Measurements from ENCODE around the gene KMT5B. TPM values are rescaled to one million over a fixed set of nuclear protein-coding genes. Genes with fewer than 3 reads are reported as not detected.

Gene KMT5B
- total RNA-seq, 1 donor from 2014 or later: 39.7 TPM

- Histone ChIP-seq H3K9me3 (ENCODE audit: control insufficient read depth in 3 of 3, low read length in 3 of 3) (no peaks in the 10 kb centered on the region), H3K9ac (ENCODE audit: low read depth in 1 of 3, low read length in 3 of 3) (no peak overlapping the region), H3K36me3 (ENCODE audit: control insufficient read depth in 3 of 3, insufficient read depth in 3 of 3, low read length in 3 of 3) (no peaks in the 10 kb centered on the region), H3K4me3 (ENCODE audit: low read length in 3 of 3) (no peak overlapping the region), H3K27ac (ENCODE audit: low read depth, low read length) (no peak overlapping the region), H3K4me1 (ENCODE audit: control insufficient read depth in 3 of 3, insufficient read depth in 3 of 3, low read length in 3 of 3) (peaks cover 0 to 7% (median 0%) of the 10 kb centered on the region in 3 donors), H3K27me3 (ENCODE audit: control insufficient read depth in 3 of 3, insufficient read depth in 3 of 3, low read length in 3 of 3) (peaks cover 0 to 4% (median 0%) of the 10 kb centered on the region in 3 donors)
Observed at GRCh38 chr11:68221406-68221805, 8.3 kb upstream of the KMT5B start.

GRCh38 chr11:68216171-68216938 lies 3.3 kb upstream of the KMT5B start:
- Histone ChIP-seq H3K27me3 (ENCODE audit: control insufficient read depth in 3 of 3, insufficient read depth in 3 of 3, low read length in 3 of 3) (no peaks in the 10 kb centered on the region), H3K4me1 (ENCODE audit: control insufficient read depth in 3 of 3, insufficient read depth in 3 of 3, low read length in 3 of 3) (peaks cover 30 to 37% (median 34%) of the 10 kb centered on the region in 3 donors), H3K27ac (ENCODE audit: low read depth, low read length) (peak overlapping the region; percentile 97), H3K4me3 (ENCODE audit: low read length in 3 of 3) (peak overlapping the region; percentile 41 to 77 (median 70)), H3K36me3 (ENCODE audit: control insufficient read depth in 3 of 3, insufficient read depth in 3 of 3, low read length in 3 of 3) (no peaks in the 10 kb centered on the region), H3K9me3 (ENCODE audit: control insufficient read depth in 3 of 3, low read length in 3 of 3) (no peaks in the 10 kb centered on the region), H3K9ac (ENCODE audit: low read depth in 1 of 3, low read length in 3 of 3) (peak overlapping the region; percentile 57 to 86 (median 77))

- H3K9ac ChIP-seq (ENCODE audit: low read depth in 1 of 3, low read length in 3 of 3): peak overlapping the region; percentile 57 to 86 (median 77)
- no peaks in the 10 kb centered on the region for H3K9me3 ChIP-seq (ENCODE audit: control insufficient read depth in 3 of 3, low read length in 3 of 3)
- H3K27me3 ChIP-seq (ENCODE audit: control insufficient read depth in 3 of 3, insufficient read depth in 3 of 3, low read length in 3 of 3): no peaks in the 10 kb centered on the region
- H3K27ac ChIP-seq (ENCODE audit: low read depth, low read length): peak overlapping the region; percentile 97
- H3K4me3 ChIP-seq (ENCODE audit: low read length in 3 of 3): peak overlapping the region; percentile 41 to 77 (median 70)
- H3K36me3 ChIP-seq (ENCODE audit: control insufficient read depth in 3 of 3, insufficient read depth in 3 of 3, low read length in 3 of 3): no peaks in the 10 kb centered on the region
- peaks cover 37 to 42% (median 40%) of the 10 kb centered on the region in 3 donors for H3K4me1 ChIP-seq (ENCODE audit: control insufficient read depth in 3 of 3, insufficient read depth in 3 of 3, low read length in 3 of 3)
Observed at GRCh38 chr11:68215524-68216170, 2.6 kb upstream of the KMT5B start.

DNA sequence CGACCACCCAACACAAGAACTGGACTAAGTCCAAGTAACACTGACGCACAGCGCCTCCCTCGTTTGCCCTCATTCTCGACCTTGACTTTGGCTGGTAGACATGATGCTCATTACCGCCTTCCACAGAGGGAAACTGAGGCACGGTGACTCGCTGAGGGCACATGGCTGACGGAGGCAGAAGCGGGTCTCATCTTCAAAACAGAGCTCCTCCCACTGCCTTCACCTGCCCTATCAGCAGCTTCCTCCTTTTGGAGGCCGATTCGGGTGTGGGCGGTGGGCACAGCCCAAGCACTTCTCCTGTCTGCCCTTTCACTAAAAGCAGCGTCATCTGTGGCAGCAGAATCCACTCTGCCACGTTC lies 2.0 kb upstream of the KMT5B start:
- peaks cover 40 to 46% (median 44%) of the 10 kb centered on the region in 3 donors for H3K4me1 ChIP-seq (ENCODE audit: control insufficient read depth in 3 of 3, insufficient read depth in 3 of 3, low read length in 3 of 3)
- H3K36me3 ChIP-seq (ENCODE audit: control insufficient read depth in 3 of 3, insufficient read depth in 3 of 3, low read length in 3 of 3): no peaks in the 10 kb centered on the region
- H3K27ac ChIP-seq (ENCODE audit: low read depth, low read length): peak overlapping the region; percentile 97
- peak overlapping the region in 2 of 3 donors; percentile 56 to 77 for H3K4me3 ChIP-seq (ENCODE audit: low read length in 3 of 3)
- peak overlapping the region in 2 of 3 donors; percentile 57 to 94 for H3K9ac ChIP-seq (ENCODE audit: low read depth in 1 of 3, low read length in 3 of 3)
- no peaks in the 10 kb centered on the region for H3K9me3 ChIP-seq (ENCODE audit: control insufficient read depth in 3 of 3, low read length in 3 of 3)
- H3K27me3 ChIP-seq (ENCODE audit: control insufficient read depth in 3 of 3, insufficient read depth in 3 of 3, low read length in 3 of 3): no peaks in the 10 kb centered on the region

DNA sequence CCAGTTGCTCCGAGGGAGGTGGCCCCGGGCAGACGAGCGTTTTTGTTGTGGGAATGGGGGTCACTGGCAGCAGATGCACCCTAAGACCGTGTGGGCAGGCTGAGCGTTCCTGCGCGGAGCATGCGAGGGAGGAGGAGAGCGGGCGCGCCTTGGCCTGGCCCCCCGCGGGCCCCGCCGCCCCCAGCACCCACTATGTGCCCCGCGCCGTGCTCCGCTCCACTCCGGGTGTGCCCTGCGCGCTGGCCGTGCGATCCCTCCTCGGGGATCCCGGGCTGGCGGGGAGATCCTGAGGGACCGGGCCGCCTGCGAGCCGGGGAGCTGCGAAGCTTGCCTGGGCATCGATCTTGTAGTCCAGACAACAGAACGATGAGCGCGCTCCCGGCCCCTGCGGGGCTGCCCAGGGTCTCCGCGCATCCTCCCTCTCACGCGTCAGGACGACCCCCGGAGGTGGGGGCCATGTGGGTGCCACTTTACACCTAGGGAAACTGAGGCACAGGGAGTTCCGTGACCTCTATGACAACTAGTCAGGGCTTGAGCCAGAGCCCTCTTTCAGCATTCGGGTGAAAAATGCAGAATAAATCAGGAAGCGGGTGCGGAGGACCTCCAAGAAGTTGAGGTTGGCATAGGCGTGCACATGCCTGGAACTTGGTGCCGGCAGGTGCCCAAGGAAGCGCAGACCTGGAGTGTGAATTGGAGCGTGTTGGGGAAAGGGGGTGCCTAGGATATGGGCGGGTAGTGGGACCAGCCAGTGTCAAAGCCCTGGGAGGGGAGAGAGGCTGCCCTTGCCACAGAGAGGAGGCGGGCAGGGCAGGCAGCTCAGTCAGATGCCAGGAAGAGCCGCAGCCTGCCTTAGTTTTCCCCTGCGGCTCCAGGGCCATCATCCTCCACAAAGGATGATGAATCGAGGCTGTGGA lies 1.3 kb upstream of the KMT5B start:
- Histone ChIP-seq H3K4me3 (ENCODE audit: low read length in 3 of 3) (peak overlapping the region; percentile 66 to 82 (median 77)), H3K9ac (ENCODE audit: low read depth in 1 of 3, low read length in 3 of 3) (peak overlapping the region; percentile 89 to 96 (median 94)), H3K27ac (ENCODE audit: low read depth, low read length) (peak overlapping the region; percentile 97), H3K4me1 (ENCODE audit: control insufficient read depth in 3 of 3, insufficient read depth in 3 of 3, low read length in 3 of 3) (peaks cover 43 to 47% (median 46%) of the 10 kb centered on the region in 3 donors), H3K27me3 (ENCODE audit: control insufficient read depth in 3 of 3, insufficient read depth in 3 of 3, low read length in 3 of 3) (no peaks in the 10 kb centered on the region), H3K9me3 (ENCODE audit: control insufficient read depth in 3 of 3, low read length in 3 of 3) (no peaks in the 10 kb centered on the region), H3K36me3 (ENCODE audit: control insufficient read depth in 3 of 3, insufficient read depth in 3 of 3, low read length in 3 of 3) (no peaks in the 10 kb centered on the region)

DNA sequence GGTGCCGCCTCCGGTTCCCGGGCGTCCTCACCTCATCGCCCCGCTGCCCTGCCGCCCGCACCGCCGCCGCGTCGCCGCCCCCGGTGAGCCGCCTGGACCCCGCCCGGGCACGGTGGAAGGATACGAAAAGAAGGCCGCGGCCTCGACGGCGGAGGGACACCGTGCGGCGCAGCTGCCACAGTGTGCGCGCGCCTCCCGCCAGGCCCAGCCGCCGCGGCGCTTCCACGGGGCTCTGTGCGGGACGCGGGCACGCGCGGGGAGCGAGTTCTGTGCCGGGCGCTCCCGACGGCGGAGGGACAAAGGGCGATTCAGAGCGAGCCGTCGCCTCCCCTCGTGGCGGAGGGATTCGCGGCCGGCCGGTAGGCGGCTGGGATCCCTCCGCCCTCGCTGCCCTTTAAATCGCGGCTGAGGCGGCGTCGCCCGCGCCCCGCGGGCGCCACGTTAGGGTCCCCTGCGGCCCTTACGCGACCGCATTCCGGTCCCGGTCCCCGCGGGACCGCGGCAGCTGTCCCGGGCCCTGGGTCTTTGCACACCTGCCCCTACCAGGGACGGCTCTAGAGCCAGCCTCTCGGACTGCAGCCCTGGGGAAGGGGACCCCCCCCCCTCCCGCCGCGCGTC lies 568 bp upstream of the KMT5B start:
- Histone ChIP-seq H3K36me3 (ENCODE audit: control insufficient read depth in 3 of 3, insufficient read depth in 3 of 3, low read length in 3 of 3) (no peaks in the 10 kb centered on the region), H3K9me3 (ENCODE audit: control insufficient read depth in 3 of 3, low read length in 3 of 3) (no peaks in the 10 kb centered on the region), H3K27me3 (ENCODE audit: control insufficient read depth in 3 of 3, insufficient read depth in 3 of 3, low read length in 3 of 3) (no peaks in the 10 kb centered on the region), H3K9ac (ENCODE audit: low read depth in 1 of 3, low read length in 3 of 3) (peak overlapping the region; percentile 89 to 96 (median 94)), H3K4me3 (ENCODE audit: low read length in 3 of 3) (peak overlapping the region; percentile 66 to 82 (median 75)), H3K27ac (ENCODE audit: low read depth, low read length) (peak overlapping the region; percentile 97), H3K4me1 (ENCODE audit: control insufficient read depth in 3 of 3, insufficient read depth in 3 of 3, low read length in 3 of 3) (peaks cover 50 to 54% (median 53%) of the 10 kb centered on the region in 3 donors)

DNA sequence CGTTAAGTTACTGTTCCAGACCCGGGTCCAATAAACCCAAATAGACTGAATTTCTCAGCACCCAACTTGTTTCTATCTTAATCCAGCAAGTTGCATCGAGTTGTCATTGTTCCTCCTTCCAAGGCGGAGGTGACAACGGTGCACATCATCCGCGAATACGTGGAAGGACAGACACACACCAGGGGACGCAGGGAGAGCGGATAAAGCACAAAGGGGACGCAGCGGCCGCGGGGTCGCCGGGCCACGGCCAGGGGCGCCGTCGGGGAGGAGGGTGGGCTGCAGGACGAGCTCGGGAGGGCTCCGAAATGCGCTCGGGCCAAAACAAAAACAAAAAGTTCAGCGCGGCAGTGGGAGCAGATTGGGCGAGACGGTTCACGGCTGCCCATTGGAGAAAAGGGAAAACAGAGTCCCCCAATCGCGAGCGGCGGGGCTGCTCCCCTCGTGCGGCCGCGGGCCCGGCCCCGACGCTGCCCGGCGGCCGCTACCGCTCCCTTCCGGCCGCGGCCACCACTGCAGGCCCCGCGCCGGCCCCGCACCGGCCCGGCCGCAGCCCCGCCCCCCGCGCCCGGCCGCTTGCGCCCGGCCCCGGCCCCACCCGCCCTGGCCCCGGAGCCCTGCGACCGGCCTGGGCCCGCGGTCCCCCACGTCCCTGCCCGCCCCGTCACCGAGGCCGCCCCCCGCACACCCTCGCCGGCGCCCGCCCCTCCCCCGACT lies 518 bp downstream of the KMT5B start:
- Histone ChIP-seq H3K27me3 (ENCODE audit: control insufficient read depth in 3 of 3, insufficient read depth in 3 of 3, low read length in 3 of 3) (no peaks in the 10 kb centered on the region), H3K9ac (ENCODE audit: low read depth in 1 of 3, low read length in 3 of 3) (peak overlapping the region; percentile 79 to 92 (median 84)), H3K36me3 (ENCODE audit: control insufficient read depth in 3 of 3, insufficient read depth in 3 of 3, low read length in 3 of 3) (no peaks in the 10 kb centered on the region), H3K27ac (ENCODE audit: low read depth, low read length) (peak overlapping the region; percentile 97), H3K4me1 (ENCODE audit: control insufficient read depth in 3 of 3, insufficient read depth in 3 of 3, low read length in 3 of 3) (peaks cover 53 to 57% (median 55%) of the 10 kb centered on the region in 3 donors), H3K9me3 (ENCODE audit: control insufficient read depth in 3 of 3, low read length in 3 of 3) (no peaks in the 10 kb centered on the region), H3K4me3 (ENCODE audit: low read length in 3 of 3) (peak overlapping the region; percentile 87 to 97 (median 92))

DNA sequence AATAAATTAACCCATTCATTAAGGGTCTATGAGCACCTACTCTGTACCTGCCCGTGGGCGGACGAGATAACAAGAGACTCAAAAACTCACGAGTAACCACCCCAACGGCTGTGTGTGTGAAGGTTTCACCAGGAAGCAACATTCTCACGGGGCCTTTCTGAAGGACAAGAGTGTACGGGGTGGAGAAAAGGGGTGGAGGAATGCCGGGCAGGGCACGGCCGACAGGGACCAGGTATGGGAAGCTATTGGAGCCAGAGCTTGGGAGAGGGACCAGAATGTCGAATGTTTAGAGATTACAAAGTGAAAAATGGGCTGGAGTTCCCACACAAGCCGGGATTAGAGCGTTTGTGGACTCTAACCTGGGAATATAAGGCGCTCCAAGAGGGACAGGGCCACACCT lies 1.6 kb downstream of the KMT5B start:
- H3K9me3 ChIP-seq (ENCODE audit: control insufficient read depth in 3 of 3, low read length in 3 of 3): no peaks in the 10 kb centered on the region
- peak overlapping the region; percentile 62 to 84 (median 79) for H3K9ac ChIP-seq (ENCODE audit: low read depth in 1 of 3, low read length in 3 of 3)
- H3K4me3 ChIP-seq (ENCODE audit: low read length in 3 of 3): peak overlapping the region; percentile 23 to 97 (median 87)
- peaks cover 47 to 62% (median 55%) of the 10 kb centered on the region in 3 donors for H3K4me1 ChIP-seq (ENCODE audit: control insufficient read depth in 3 of 3, insufficient read depth in 3 of 3, low read length in 3 of 3)
- H3K36me3 ChIP-seq (ENCODE audit: control insufficient read depth in 3 of 3, insufficient read depth in 3 of 3, low read length in 3 of 3): no peaks in the 10 kb centered on the region
- no peak overlapping the region for H3K27ac ChIP-seq (ENCODE audit: low read depth, low read length)
- no peaks in the 10 kb centered on the region for H3K27me3 ChIP-seq (ENCODE audit: control insufficient read depth in 3 of 3, insufficient read depth in 3 of 3, low read length in 3 of 3)

DNA sequence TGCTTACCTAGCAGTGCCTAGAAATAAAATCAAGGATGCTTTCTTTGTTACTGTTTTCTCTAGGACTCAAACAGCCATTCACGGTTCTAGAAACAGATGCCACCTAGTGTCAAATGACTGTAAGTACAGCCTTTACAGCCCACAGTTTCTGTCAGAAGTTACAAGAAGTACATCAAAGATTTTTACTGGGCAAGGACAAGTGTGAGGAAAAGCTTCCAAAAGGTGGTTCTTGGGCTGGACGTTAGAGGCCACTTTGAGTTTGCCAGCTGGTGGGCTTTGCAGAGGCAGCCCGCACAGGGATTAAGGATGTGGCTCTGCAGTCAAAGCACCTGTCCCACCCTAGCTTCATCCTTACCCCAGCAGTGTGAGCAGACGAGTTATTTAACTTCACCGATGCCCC lies 6.9 kb downstream of the KMT5B start:
- no peak overlapping the region for H3K27ac ChIP-seq (ENCODE audit: low read depth, low read length)
- H3K4me3 ChIP-seq (ENCODE audit: low read length in 3 of 3): no peak overlapping the region
- H3K4me1 ChIP-seq (ENCODE audit: control insufficient read depth in 3 of 3, insufficient read depth in 3 of 3, low read length in 3 of 3): peaks cover 25 to 40% (median 27%) of the 10 kb centered on the region in 3 donors

More for the DNA sequence above, 6.9 kb downstream of the KMT5B start:
- no peak overlapping the region for H3K9ac ChIP-seq (ENCODE audit: low read depth in 1 of 3, low read length in 3 of 3)
- no peaks in the 10 kb centered on the region for H3K27me3 ChIP-seq (ENCODE audit: control insufficient read depth in 3 of 3, insufficient read depth in 3 of 3, low read length in 3 of 3)
- H3K9me3 ChIP-seq (ENCODE audit: control insufficient read depth in 3 of 3, low read length in 3 of 3): no peaks in the 10 kb centered on the region
- no peaks in the 10 kb centered on the region for H3K36me3 ChIP-seq (ENCODE audit: control insufficient read depth in 3 of 3, insufficient read depth in 3 of 3, low read length in 3 of 3)

Data from skeletal muscle tissue (tissue), 4 donors.